Stimulated activated effector memory CD8-positive, alpha-beta T cell treated with anti-CD3 and anti-CD28 coated beads, Interleukin-12 subunit alpha, Interleukin-12 subunit beta, amount 100 ng/mL, for 72 hours (primary cell): Measurements from ENCODE around the gene CHRNE.
"Not testable (repeated sequence)": the region's sequence is repeated elsewhere in the genome, so short reads cannot be mapped to it uniquely, and the experiment has no call there.

Experiments used
- ATAC-seq: fragments of 150-1000 bp; cut with Tn5 transposase; 2 replicates; pipeline ENCODE4 v1.10.0; 2021
- DNase-seq, 2 donors: peaks; one replicate each; pipeline ENCODE4 v3.0.0; 2021 to 2022; ENCODE audit warnings: low spot score in 2 of 2
- H3K27ac Mint-ChIP-seq: one replicate; pipeline ENCODE4 v1.8.0; 2022; ENCODE audit warnings: mild to moderate bottlenecking, mixed read lengths
- H3K36me3 Mint-ChIP-seq: one replicate; pipeline ENCODE4 v1.8.0; 2022; ENCODE audit warnings: mild to moderate bottlenecking, mixed read lengths
- H3K4me1 Mint-ChIP-seq: one replicate; pipeline ENCODE4 v1.8.0; 2022; ENCODE audit warnings: mixed read lengths
- H3K4me3 Mint-ChIP-seq: one replicate; pipeline ENCODE4 v1.8.0; 2022; ENCODE audit warnings: mild to moderate bottlenecking, mixed read lengths
- H3K9me3 Mint-ChIP-seq: one replicate; pipeline ENCODE4 v1.8.0; 2022; ENCODE audit warnings: mixed read lengths

The CHRNE gene

GRCh38 chr17:4932756-4933155, 29.9 kb upstream of the CHRNE start:
- peaks cover 44% of the 10 kb centered on the region for H3K4me1 Mint-ChIP-seq
- no peaks in the 10 kb centered on the region for H3K9me3 Mint-ChIP-seq
- H3K27ac Mint-ChIP-seq = peak overlapping the region; percentile 30
- no peak overlapping the region for H3K4me3 Mint-ChIP-seq
- no peak for ATAC-seq
- peaks cover 32% of the 10 kb centered on the region for H3K36me3 Mint-ChIP-seq
- no peak for DNase-seq

GRCh38 chr17:4931963-4932362, 29.1 kb upstream of the CHRNE start, which contains the start of gene GP1BA:
Gene GP1BA, plus strand, starts transcription at chr17:4932277. Its CDS starts 328 bp downstream, at chr17:4932605.
- H3K4me1 Mint-ChIP-seq = peaks cover 39% of the 10 kb centered on the region
- ATAC-seq (no peak), DNase-seq (no peak)
- H3K36me3 Mint-ChIP-seq = peaks cover 24% of the 10 kb centered on the region
- H3K9me3 Mint-ChIP-seq = no peaks in the 10 kb centered on the region
- no peak within 1 kb of the TSS for H3K4me3 Mint-ChIP-seq
- peak within 1 kb of the TSS; percentile 64 for H3K27ac Mint-ChIP-seq

- H3K36me3 Mint-ChIP-seq = peaks cover 16% of the 10 kb centered on the region
- no peak overlapping the region for H3K4me3 Mint-ChIP-seq
- DNase-seq (no peak), ATAC-seq (no peak)
- H3K27ac Mint-ChIP-seq = no peak overlapping the region
- H3K4me1 Mint-ChIP-seq = peaks cover 20% of the 10 kb centered on the region
- H3K9me3 Mint-ChIP-seq = no peaks in the 10 kb centered on the region
Observed at GRCh38 chr17:4928881-4929280, 26.0 kb upstream of the CHRNE start.

GRCh38 chr17:4926577-4927335, 23.9 kb upstream of the CHRNE start:
- H3K36me3 Mint-ChIP-seq = peaks cover 10% of the 10 kb centered on the region
- ATAC-seq, H3K9me3 Mint-ChIP-seq, H3K4me3 Mint-ChIP-seq, DNase-seq: not testable (repeated sequence)
- H3K27ac Mint-ChIP-seq = peak overlapping the region; percentile 60
- H3K4me1 Mint-ChIP-seq = peaks cover 11% of the 10 kb centered on the region

GRCh38 chr17:4921320-4921719, 18.4 kb upstream of the CHRNE start:
- Mint-ChIP-seq H3K4me3 (no peak overlapping the region), H3K9me3 (no peaks in the 10 kb centered on the region), H3K36me3 (no peaks in the 10 kb centered on the region), H3K27ac (no peak overlapping the region), H3K4me1 (peaks cover 12% of the 10 kb centered on the region)
- DNase-seq (no peak), ATAC-seq (no peak)

- Mint-ChIP-seq H3K4me1 (peaks cover 11% of the 10 kb centered on the region), H3K4me3 (no peak overlapping the region), H3K27ac (no peak overlapping the region), H3K36me3 (no peaks in the 10 kb centered on the region), H3K9me3 (no peaks in the 10 kb centered on the region)
- DNase-seq = no peak
- ATAC-seq = no peak
Observed at GRCh38 chr17:4920351-4921048, 17.6 kb upstream of the CHRNE start.

GRCh38 chr17:4919511-4920047, 16.7 kb upstream of the CHRNE start:
- Mint-ChIP-seq H3K36me3 (no peaks in the 10 kb centered on the region), H3K9me3 (no peaks in the 10 kb centered on the region), H3K27ac (no peak overlapping the region), H3K4me3 (no peak overlapping the region), H3K4me1 (peaks cover 11% of the 10 kb centered on the region)
- DNase-seq = no peak
- ATAC-seq = no peak

GRCh38 chr17:4914551-4914950, 11.7 kb upstream of the CHRNE start:
- H3K4me3 Mint-ChIP-seq, H3K36me3 Mint-ChIP-seq, DNase-seq, ATAC-seq, H3K27ac Mint-ChIP-seq, H3K4me1 Mint-ChIP-seq, H3K9me3 Mint-ChIP-seq: not testable (repeated sequence)

GRCh38 chr17:4913994-4914393, 11.1 kb upstream of the CHRNE start:
- Mint-ChIP-seq H3K36me3 (no peaks in the 10 kb centered on the region), H3K27ac (peak overlapping the region; percentile 10), H3K4me1 (no peaks in the 10 kb centered on the region), H3K9me3 (no peaks in the 10 kb centered on the region), H3K4me3 (no peak overlapping the region)
- DNase-seq (no peak), ATAC-seq (no peak)

- no peaks in the 10 kb centered on the region for H3K36me3 Mint-ChIP-seq
- peak; percentile 99 for ATAC-seq
- no peak overlapping the region for H3K27ac Mint-ChIP-seq
- no peak overlapping the region for H3K4me3 Mint-ChIP-seq
- H3K9me3 Mint-ChIP-seq = no peaks in the 10 kb centered on the region
- peaks cover under 1% of the 10 kb centered on the region for H3K4me1 Mint-ChIP-seq
- DNase-seq = peak; percentile 40 to 78
Observed at GRCh38 chr17:4908711-4909496, 6.0 kb upstream of the CHRNE start.

GRCh38 chr17:4908301-4908700, 5.4 kb upstream of the CHRNE start:
- peaks cover 6% of the 10 kb centered on the region for H3K4me1 Mint-ChIP-seq
- no peak for DNase-seq
- ATAC-seq = no peak

GRCh38 chr17:4906642-4907041, 3.7 kb upstream of the CHRNE start:
- not testable (repeated sequence) for ATAC-seq, DNase-seq, H3K4me3 Mint-ChIP-seq, H3K36me3 Mint-ChIP-seq, H3K9me3 Mint-ChIP-seq, H3K27ac Mint-ChIP-seq
- peaks cover 20% of the 10 kb centered on the region for H3K4me1 Mint-ChIP-seq

More at GRCh38 chr17:4908301-4908700, 5.4 kb upstream of the CHRNE start:
- no peaks in the 10 kb centered on the region for H3K36me3 Mint-ChIP-seq
- no peak overlapping the region for H3K4me3 Mint-ChIP-seq
- no peak overlapping the region for H3K27ac Mint-ChIP-seq
- H3K9me3 Mint-ChIP-seq = no peaks in the 10 kb centered on the region

- ATAC-seq = no peak
- H3K27ac Mint-ChIP-seq = peak overlapping the region; percentile 70
- H3K9me3 Mint-ChIP-seq = no peaks in the 10 kb centered on the region
- H3K36me3 Mint-ChIP-seq = peaks cover 22% of the 10 kb centered on the region
- DNase-seq = no peak
- peak overlapping the region; percentile 69 for H3K4me3 Mint-ChIP-seq
- peaks cover 44% of the 10 kb centered on the region for H3K4me1 Mint-ChIP-seq
Observed at GRCh38 chr17:4902540-4902939, 358 bp downstream of the CHRNE start.

- Mint-ChIP-seq H3K9me3 (no peaks in the 10 kb centered on the region), H3K4me3 (peak overlapping the region; percentile 91), H3K27ac (peak overlapping the region; percentile 70), H3K4me1 (peaks cover 44% of the 10 kb centered on the region), H3K36me3 (peaks cover 23% of the 10 kb centered on the region)
- ATAC-seq (no peak), DNase-seq (no peak)
Observed at GRCh38 chr17:4901648-4902344, 1.1 kb downstream of the CHRNE start.
